HEK293 (cell line): ENCODE measurements around the gene PRKCD.

Experiments
- CTCF ChIA-PET: fragments of 350-600 bp; formaldehyde crosslinking; extraction: SDS; loops from one replicate; lab custom pipeline; 2021; ENCODE audit warnings: antibody characterized with exemption; lab: Yijun Ruan, JAX
- POLR2A ChIA-PET: fragments of 300-600 bp; formaldehyde crosslinking; extraction: SDS; loops from one replicate; lab custom pipeline; 2020; ENCODE audit warnings: antibody characterized with exemption, inconsistent platforms; lab: Yijun Ruan, JAX
- H3K27ac ChIP-seq: fragments of 200-500 bp; sonication (Bioruptor generic); 2 replicates; pipeline ENCODE4 v1.5.1; 2014; ENCODE audit warnings: low read depth, low read length, control low read depth, inconsistent platforms; ENCODE audit errors: extremely low read depth
- H3K36me3 ChIP-seq, 2 experiments: fragments of 200-500 bp in 1 of 2; sonication (Bioruptor generic) in 1 of 2; 1 replicate in 1 of 2; 2 replicates in 1 of 2; pipeline ENCODE4 v1.5.1; 2014 to 2017; ENCODE audit warnings: inconsistent platforms in 2 of 2, low read length in 2 of 2; ENCODE audit not compliant: control insufficient read depth in 2 of 2, insufficient read depth in 1 of 2
- H3K4me1 ChIP-seq: fragments of 200-500 bp; sonication (Bioruptor generic); 2 replicates; pipeline ENCODE4 v1.5.1; 2014; ENCODE audit warnings: mild to moderate bottlenecking, low read length, inconsistent platforms; ENCODE audit not compliant: control insufficient read depth, insufficient read depth
- H3K4me3 ChIP-seq: 2 replicates; pipeline ENCODE4 v1.5.1; 2011; ENCODE audit warnings: low read depth, mild to moderate bottlenecking, control low read depth, low read length, moderate library complexity
- H3K9me3 ChIP-seq: fragments of 200-500 bp; sonication (Bioruptor generic); 2 replicates; pipeline ENCODE4 v1.5.1; 2014; ENCODE audit warnings: low read depth, low read length, inconsistent platforms; ENCODE audit not compliant: control insufficient read depth, insufficient read depth
- BCL6B ChIP-seq: fragments of 450-650 bp; formaldehyde crosslinking; IDR thresholded peaks from 2 replicates; pipeline ENCODE4 v1.5.1; 2017; ENCODE audit warnings: missing biosample characterization, missing genetic modification characterization
- HOXD13 ChIP-seq: sonication (generic); formaldehyde crosslinking; IDR thresholded peaks from 2 replicates; pipeline ENCODE4 v1.8.0; 2022; ENCODE audit warnings: missing genetic modification reagents, borderline replicate concordance
- KLF8 ChIP-seq: fragments of 450-650 bp; formaldehyde crosslinking; IDR thresholded peaks from 2 replicates; pipeline ENCODE4 v1.5.1; 2016; ENCODE audit warnings: missing biosample characterization, missing genetic modification characterization
- MYNN ChIP-seq: fragments of 450-650 bp; formaldehyde crosslinking; IDR thresholded peaks from 2 replicates; pipeline ENCODE4 v1.5.1; 2016; ENCODE audit warnings: missing biosample characterization, missing genetic modification characterization, borderline replicate concordance
- PATZ1 ChIP-seq: fragments of 450-650 bp; formaldehyde crosslinking; IDR thresholded peaks from 2 replicates; pipeline ENCODE4 v1.5.1; 2016; ENCODE audit warnings: missing biosample characterization, missing genetic modification characterization
- PRDM1 ChIP-seq: fragments of 450-650 bp; formaldehyde crosslinking; IDR thresholded peaks from 2 replicates; pipeline ENCODE4; 2016; ENCODE audit warnings: missing biosample characterization, missing genetic modification characterization
- SP7 ChIP-seq: fragments of 450-650 bp; formaldehyde crosslinking; IDR thresholded peaks from 2 replicates; pipeline ENCODE4 v1.5.1; 2016; ENCODE audit warnings: missing biosample characterization, missing genetic modification characterization
- WT1 ChIP-seq: fragments of 450-650 bp; formaldehyde crosslinking; IDR thresholded peaks from 2 replicates; pipeline ENCODE4 v1.5.1; 2016; ENCODE audit warnings: missing biosample characterization, missing genetic modification characterization
- YY1 ChIP-seq: fragments of 450-650 bp; formaldehyde crosslinking; IDR thresholded peaks from 2 replicates; pipeline ENCODE4 v1.5.1; 2018; ENCODE audit warnings: missing biosample characterization, missing genetic modification characterization
- ZBTB17 ChIP-seq: fragments of 450-650 bp; formaldehyde crosslinking; IDR thresholded peaks from 2 replicates; pipeline ENCODE4 v1.5.1; 2016; ENCODE audit warnings: missing biosample characterization, missing genetic modification characterization
- ZNF157 ChIP-seq: fragments of 450-650 bp; formaldehyde crosslinking; IDR thresholded peaks from 2 replicates; pipeline ENCODE4 v1.5.1; 2016; ENCODE audit warnings: missing biosample characterization, missing genetic modification characterization
- ZNF19 ChIP-seq: fragments of 450-650 bp; formaldehyde crosslinking; IDR thresholded peaks from 2 replicates; pipeline ENCODE4; 2016; ENCODE audit warnings: missing biosample characterization, missing genetic modification characterization, low read depth
- ZNF266 ChIP-seq: fragments of 450-650 bp; formaldehyde crosslinking; IDR thresholded peaks from 2 replicates; pipeline ENCODE4 v1.5.1; 2016; ENCODE audit warnings: missing biosample characterization, missing genetic modification characterization, low read depth
- ZNF274 ChIP-seq, 2 experiments: fragments of 200-500 bp in 1 of 2; fragments of 450-650 bp in 1 of 2; sonication (Bioruptor generic) in 1 of 2; formaldehyde crosslinking in 1 of 2; IDR thresholded peaks; 2 replicates each; pipeline versions ENCODE4 v1.5.1 to v1.6.1; 2014 to 2016; ENCODE audit warnings: borderline replicate concordance in 1 of 2, inconsistent platforms in 1 of 2, low read length in 1 of 2, missing biosample characterization in 1 of 2, missing genetic modification characterization in 1 of 2
- ZNF302 ChIP-seq: fragments of 450-650 bp; formaldehyde crosslinking; IDR thresholded peaks from 2 replicates; pipeline ENCODE4 v1.5.1; 2016; ENCODE audit warnings: missing biosample characterization, missing genetic modification characterization, low read depth
- ZNF391 ChIP-seq: fragments of 450-650 bp; formaldehyde crosslinking; IDR thresholded peaks from 2 replicates; pipeline ENCODE4 v1.5.1; 2016; ENCODE audit warnings: low read depth, missing biosample characterization, missing genetic modification characterization, borderline replicate concordance
- ZNF488 ChIP-seq: fragments of 450-650 bp; formaldehyde crosslinking; IDR thresholded peaks from 2 replicates; pipeline ENCODE4 v1.5.1; 2016; ENCODE audit warnings: missing biosample characterization, missing genetic modification characterization
- ZNF518A ChIP-seq: fragments of 450-650 bp; formaldehyde crosslinking; conservative IDR thresholded peaks from 2 replicates; pipeline ENCODE4 v1.5.1; 2016; ENCODE audit warnings: low read depth, missing biosample characterization, missing genetic modification characterization
- ZNF548 ChIP-seq: fragments of 450-650 bp; formaldehyde crosslinking; IDR thresholded peaks from 2 replicates; pipeline ENCODE4 v1.5.1; 2016; ENCODE audit warnings: missing biosample characterization, missing genetic modification characterization
- ZNF555 ChIP-seq: fragments of 450-650 bp; formaldehyde crosslinking; conservative IDR thresholded peaks from 2 replicates; pipeline ENCODE4 v1.5.1; 2017; ENCODE audit warnings: missing biosample characterization, mild to moderate bottlenecking, missing genetic modification characterization, inconsistent platforms
- ZNF670 ChIP-seq: fragments of 450-650 bp; formaldehyde crosslinking; IDR thresholded peaks from 2 replicates; pipeline ENCODE4 v1.5.1; 2016; ENCODE audit warnings: missing biosample characterization, missing genetic modification characterization, low read depth
- ZNF777 ChIP-seq: fragments of 450-650 bp; formaldehyde crosslinking; IDR thresholded peaks from 2 replicates; pipeline ENCODE4 v1.5.1; 2017; ENCODE audit warnings: missing biosample characterization, missing genetic modification characterization, borderline replicate concordance

Gene PRKCD

GRCh38 chr3:53130179-53131061, 30.6 kb upstream of the PRKCD start, which contains the start of gene RFT1 (continued):
- TF ChIP-seq PRDM1 (tag by site-specific recombination), result no peak
- TF ChIP-seq ZNF266 (tag by site-specific recombination), result no peak
- TF ChIP-seq BCL6B (tag by site-specific recombination), result peak; percentile 59
- peak; percentile 65 for TF ChIP-seq ZBTB17 (tag by site-specific recombination)
- TF ChIP-seq PATZ1, result peak; percentile 52
- TF ChIP-seq ZNF391 (tag by site-specific recombination), result no peak
- no peak for TF ChIP-seq ZNF157
- TF ChIP-seq ZNF19 (tag by site-specific recombination), result no peak
- TF ChIP-seq SP7, result peak; percentile 67; the same call in 1 of the 2 replicates
- 0 out of 2 replicates have a peak, but pooled peaks have one; percentile 22 for TF ChIP-seq ZNF518A (tag by site-specific recombination)
- no peak for TF ChIP-seq ZNF274 (IDR thresholded peaks at IDR 0.05; ENCODE audit: low read length)
- no peak for TF ChIP-seq ZNF274 (tag by site-specific recombination; IDR thresholded peaks at IDR 0.05; ENCODE audit: borderline replicate concordance)
- no peak for TF ChIP-seq ZNF555
- peak; percentile 50; the same call in 1 of the 2 replicates for TF ChIP-seq KLF8 (tag by site-specific recombination)
- no peak for TF ChIP-seq WT1 (tag by site-specific recombination)
- no peak for TF ChIP-seq ZNF777 (tag by site-specific recombination)
- TF ChIP-seq YY1, result peak; percentile 78
- no peak for TF ChIP-seq ZNF548 (tag by site-specific recombination)
- TF ChIP-seq, all 188 proteins: peak for 34

GRCh38 chr3:53131096-53131495, 29.9 kb upstream of the PRKCD start:
- ChIA-PET CTCF (no interaction called here), POLR2A (interaction anchor here (1.2 to 1.6 kb wide), 2 partner anchors 30 to 33 kb away, joined by 3 to 5 read pairs; partner anchors contain the start of gene PRKCD)
- no peak overlapping the region for H3K27ac ChIP-seq
- H3K4me1 ChIP-seq, result no peaks in the 10 kb centered on the region
- H3K36me3 ChIP-seq, result peaks cover 0 to 8% of the 10 kb centered on the region in 2 experiments; a peak in 2 of 3 replicates
- no peaks in the 10 kb centered on the region for H3K9me3 ChIP-seq
- TF ChIP-seq MYNN, result no peak
- TF ChIP-seq ZNF670 (tag by site-specific recombination), result no peak
- no peak for TF ChIP-seq ZNF488 (tag by site-specific recombination)
- TF ChIP-seq HOXD13 (CRISPR knock-in tag), result no peak
- TF ChIP-seq ZNF302, result no peak
- no peak overlapping the region; the same call in 1 of the 2 replicates for H3K4me3 ChIP-seq
